Fibroblast of the aortic adventitia (primary cell): Measurements from ENCODE around the gene ERI2. TPM values are rescaled to one million over a fixed set of nuclear protein-coding genes. Genes with fewer than 3 reads are reported as not detected.
A peak's percentile ranks its signal among the peaks of the same experiment; 100 is the strongest.

Experiments
- DNase-seq: peaks from one replicate; pipeline ENCODE4 v3.0.0-alpha.2; 2010; ENCODE audit warnings: low read depth
- H3K4me3 ChIP-seq: 2 replicates; pipeline ENCODE4 v1.5.1; 2011; ENCODE audit warnings: low read depth, mild to moderate bottlenecking, control low read depth, low read length, moderate library complexity
- CTCF ChIP-seq: IDR thresholded peaks from 2 replicates; pipeline ENCODE4 v1.5.1; 2011; ENCODE audit warnings: mild to moderate bottlenecking, low read length, control low read depth, inconsistent platforms; ENCODE audit not compliant: insufficient read depth
- total RNA-seq: library from RNA; depleted of rRNA; stranded (reverse); fragments of >200 nt; gene quantifications from 2 replicates; pipeline ENCODE4 v1.2.3, GENCODE V29; 2012; ENCODE audit warnings: low replicate concordance

The ERI2 gene
- total RNA-seq, 1 donor: 32.7 TPM

DNA sequence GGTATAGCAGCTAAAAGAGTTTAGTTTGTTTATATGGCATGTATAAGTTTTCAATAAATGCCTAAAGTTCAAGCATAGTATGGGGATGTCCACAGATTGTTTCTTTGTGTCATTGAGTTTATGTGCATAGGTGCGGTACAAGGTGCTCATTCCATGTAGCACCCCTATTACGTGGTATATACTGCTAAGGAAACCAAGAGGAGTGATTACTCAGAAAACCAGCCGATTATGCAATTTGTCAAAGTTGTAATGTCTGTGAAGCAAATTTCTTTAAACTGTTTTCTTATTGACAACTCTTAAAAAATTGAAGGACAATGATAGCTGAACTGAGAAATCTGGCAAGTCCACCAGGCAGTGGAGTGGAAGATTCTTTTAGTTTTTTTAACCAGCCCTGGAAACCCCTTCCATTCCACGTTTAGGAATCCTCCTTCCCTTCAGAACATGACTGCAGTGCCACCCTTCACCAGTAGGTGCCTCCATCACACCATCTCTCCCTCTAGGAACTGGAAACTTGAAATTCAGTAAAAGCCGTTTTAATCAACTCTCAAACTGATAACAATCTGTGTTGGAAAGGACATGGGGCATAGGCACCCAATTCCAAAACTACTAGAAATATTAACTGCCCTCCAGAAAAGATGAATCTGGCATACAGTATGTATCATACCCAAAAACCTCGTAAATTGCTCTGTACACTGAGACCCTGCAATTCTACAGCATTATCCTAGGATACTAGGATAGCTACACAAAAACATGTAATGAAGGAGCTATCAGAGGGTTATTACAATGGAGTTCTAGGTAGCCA, 43.5 kb upstream of the ERI2 start:
- peak; percentile 84 for DNase-seq

DNA sequence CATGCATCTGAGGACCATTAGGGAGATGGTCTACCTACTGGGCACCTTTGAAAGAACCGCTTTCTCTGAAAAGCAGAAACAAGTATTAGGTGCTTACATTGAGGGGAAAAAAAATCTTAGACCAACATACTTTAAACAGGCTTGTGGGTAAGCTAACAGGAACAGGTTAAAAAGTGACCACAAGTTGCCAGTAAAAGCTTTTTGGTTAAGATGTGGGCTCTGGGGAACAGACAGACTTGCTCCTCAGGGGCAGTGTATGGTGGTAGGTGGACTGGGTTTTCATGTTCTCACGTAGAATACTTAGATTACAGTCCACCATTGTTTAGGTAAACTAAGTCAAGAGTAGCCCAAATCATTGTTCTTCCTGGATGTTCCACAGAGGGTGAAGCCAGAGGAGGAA, 41.3 kb upstream of the ERI2 start:
- TF ChIP-seq CTCF: no peak
- H3K4me3 ChIP-seq: no peak overlapping the region
- no peak for DNase-seq

More for the DNA sequence above, 43.5 kb upstream of the ERI2 start:
- peak; percentile 99 for TF ChIP-seq CTCF
- H3K4me3 ChIP-seq: no peak overlapping the region

GRCh38 chr16:20846551-20846950, 40.3 kb upstream of the ERI2 start:
- TF ChIP-seq CTCF: no peak
- H3K4me3 ChIP-seq: no peak overlapping the region
- no peak for DNase-seq

- no peak for DNase-seq
Measured at GRCh38 chr16:20846030-20846429, 39.8 kb upstream of the ERI2 start.

DNA sequence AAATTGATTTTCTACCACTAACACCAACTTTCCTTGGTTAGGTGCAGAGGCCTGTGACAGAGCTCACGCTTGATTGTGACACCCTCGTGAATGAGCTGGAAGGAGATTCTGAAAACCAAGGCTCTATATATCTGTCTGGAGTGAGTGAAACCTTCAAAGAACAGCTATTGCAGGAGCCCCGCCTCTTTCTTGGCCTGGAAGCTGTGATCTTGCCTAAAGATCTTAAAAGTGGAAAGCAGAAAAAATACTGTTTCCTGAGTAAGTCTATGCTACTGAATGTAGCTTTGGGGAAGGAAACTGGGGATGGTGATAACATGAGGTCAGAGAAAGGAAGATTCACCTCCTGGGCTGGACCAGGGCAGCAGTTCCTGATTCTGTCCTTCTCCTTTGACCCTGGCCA, 38.3 kb upstream of the ERI2 start:
- no peak for DNase-seq
- H3K4me3 ChIP-seq: no peak overlapping the region
- no peak for TF ChIP-seq CTCF

More at GRCh38 chr16:20846030-20846429, 39.8 kb upstream of the ERI2 start:
- H3K4me3 ChIP-seq: no peak overlapping the region
- TF ChIP-seq CTCF: no peak

- H3K4me3 ChIP-seq: no peak overlapping the region
- DNase-seq: no peak
- no peak for TF ChIP-seq CTCF
Measured at GRCh38 chr16:20844054-20844453, 37.8 kb upstream of the ERI2 start.

DNA sequence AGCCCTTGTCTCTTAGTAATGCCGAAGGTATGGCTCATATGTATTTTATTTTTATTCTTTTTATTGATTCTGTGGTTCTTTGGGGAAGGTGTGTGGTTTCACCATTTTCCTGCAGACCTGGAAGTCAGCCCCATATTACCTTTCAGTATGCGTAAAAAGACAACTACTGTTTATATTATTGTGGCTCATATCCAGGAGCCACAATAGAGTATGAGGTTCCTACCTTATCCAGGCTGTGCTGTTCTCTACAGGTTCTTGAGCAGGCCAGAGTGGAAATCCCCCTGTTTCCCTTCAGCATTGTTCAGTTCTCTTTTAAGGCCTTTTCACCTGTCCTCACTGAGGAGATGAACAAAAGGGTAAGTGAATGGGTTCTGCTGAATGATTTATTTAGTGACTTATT, 33.2 kb upstream of the ERI2 start:
- DNase-seq: no peak
- no peak for TF ChIP-seq CTCF
- no peak overlapping the region for H3K4me3 ChIP-seq
